ENCODE data around the gene PRPF18. TPM values are rescaled to one million over a fixed set of nuclear protein-coding genes. Genes with fewer than 3 reads are reported as not detected.

PRPF18 gene
- total and polyA plus RNA-seq, 2 of the 4 experiments (the other 2 are of a cell fraction) = 10.0 to 16.9 TPM

- in situ Hi-C loops (cut with MboI; ENCODE audit: low sequenced_read_pairs) = loop anchor here (10.0 kb wide), 1 partner anchor 160 kb away; no protein-coding TSS in a partner anchor
- peaks cover 15% of the 10 kb centered on the region for H3K9me1 ChIP-seq (ENCODE audit: insufficient read depth, low read length)
- 0 out of 2 replicates have a peak overlapping the region, but pooled peaks have one; percentile 13 for H3K18ac ChIP-seq (ENCODE audit: low read depth, low read length)
- no peak overlapping the region for H3K4me3 ChIP-seq (ENCODE audit: insufficient read depth, low read depth, low read length)
- peaks cover 3 to 14% of the 10 kb centered on the region in 2 experiments; a peak in 2 of 4 replicates for H3K79me1 ChIP-seq (ENCODE audit: low read depth in 1 of 2, low read length in 2 of 2)
- H4K20me1 ChIP-seq (ENCODE audit: insufficient read depth, low read length) = no peaks in the 10 kb centered on the region
- ATAC-seq (ENCODE audit: low read depth) = peak; percentile 77
- peak overlapping the region; percentile 26 for H3K4ac ChIP-seq (ENCODE audit: low read depth, low read length)
- DNase-seq = peak; percentile 78
- peak overlapping the region; percentile 46; the same call in 1 of the 2 replicates for H2BK120ac ChIP-seq (ENCODE audit: low read depth, low read length)
- no peak overlapping the region for H3K9ac ChIP-seq (ENCODE audit: low read depth, low read length)
- no TSS peak for BruUV-seq (replicated peaks)
- CTCF ChIA-PET = interaction anchor here (1.4 to 1.5 kb wide), 2 partner anchors 10 to 45 kb away, joined by 3 to 4 read pairs; no protein-coding TSS in a partner anchor
- peak overlapping the region; percentile 70 for H2AFZ ChIP-seq (replicated peaks; ENCODE audit: low read length, poor library complexity)
- WGBS, 2 experiments (ENCODE audit: extremely low coverage in 2 of 2, insufficient read length in 1 of 2) = 44% methylated on average over 4 of the region's 8 CpGs; no CpG with 5 or more reads in 1 of the 2 experiments
- POLR2A ChIA-PET (ENCODE audit: unreplicated experiment) = no interaction called here
- peak overlapping the region in 1 of 2 experiments; percentile 48; a peak in 1 of 4 replicates for H4K8ac ChIP-seq (ENCODE audit: low read depth in 2 of 2, low read length in 2 of 2)
- H4K5ac ChIP-seq (ENCODE audit: low read depth, low read length) = no peak overlapping the region
- H3K36me3 ChIP-seq (ENCODE audit: control insufficient read depth, insufficient read depth, low read length) = peaks cover 20% of the 10 kb centered on the region
- TF ChIP-seq RAD21 (IDR thresholded peaks at IDR 0.05; ENCODE audit: low read length) (no peak), CHD1 (IDR thresholded peaks at IDR 0.05; ENCODE audit: low read depth, low read length) (no peak), FOS (IDR thresholded peaks at IDR 0.05; ENCODE audit: low read depth, low read length) (no peak), CTCF (conservative IDR thresholded peaks at IDR 0.05; ENCODE audit: low read depth, low read length) (no peak), CEBPB (IDR thresholded peaks at IDR 0.05; ENCODE audit: low read depth, low read length) (0 out of 2 replicates have a peak, but pooled peaks have one; percentile 7), RCOR1 (IDR thresholded peaks at IDR 0.05; ENCODE audit: insufficient replicate concordance, low read length) (no peak), MAFK (IDR thresholded peaks at IDR 0.05; ENCODE audit: low read depth, low read length) (no peak), BHLHE40 (IDR thresholded peaks at IDR 0.05; ENCODE audit: low read depth, low read length) (peak; percentile 55; the same call in 1 of the 2 replicates)
- no peak overlapping the region for H3K56ac ChIP-seq (ENCODE audit: extremely low read depth, insufficient read depth, low read length)
- no peaks in the 10 kb centered on the region for H3K9me3 ChIP-seq (ENCODE audit: control insufficient read depth, insufficient read depth, low read length)
- no peak overlapping the region for H2BK20ac ChIP-seq (ENCODE audit: low read depth, low read length)
- H2AK9ac ChIP-seq (replicated peaks; ENCODE audit: low read depth, low read length, poor library complexity) = peak overlapping the region; percentile 26
- H3K23ac ChIP-seq (ENCODE audit: low read depth, low read length) = no peak overlapping the region; the same call in 1 of the 2 replicates
- peaks cover 8% of the 10 kb centered on the region; the same call in 1 of the 2 replicates for H3K4me1 ChIP-seq (ENCODE audit: control insufficient read depth, insufficient read depth, low read length)
- H2BK5ac ChIP-seq (ENCODE audit: low read depth, low read length, poor library complexity, severe bottlenecking) = peak overlapping the region; percentile 7
- H3K4me2 ChIP-seq (ENCODE audit: low read depth, low read length) = no peak overlapping the region; the same call in 1 of the 2 replicates
- peak overlapping the region; percentile 25; the same call in 1 of the 2 replicates for H3K27ac ChIP-seq (ENCODE audit: insufficient read depth, low read length)
- no peak overlapping the region for H2BK15ac ChIP-seq (ENCODE audit: low read depth, low read length)
- no peaks in the 10 kb centered on the region for H3K27me3 ChIP-seq (ENCODE audit: control insufficient read depth, insufficient read depth, low read length)
- peak overlapping the region; percentile 39; the same call in 1 of the 2 replicates for H4K91ac ChIP-seq (ENCODE audit: insufficient read depth, low read depth, low read length)
- dilution Hi-C loops (cut with HindIII; ENCODE audit: low sequenced_read_pairs, unreplicated experiment) = no loop called here
- H3K14ac ChIP-seq (replicated peaks; ENCODE audit: low read depth, low read length) = 0 out of 2 replicates have a peak overlapping the region, but pooled peaks have one; percentile 55
- intact Hi-C loops (cut with micrococcal nuclease) = loop anchor here (10.0 kb wide), 1 partner anchor 860 kb away; no protein-coding TSS in a partner anchor
- peak overlapping the region; percentile 10; the same call in 1 of the 2 replicates for H2AK5ac ChIP-seq (ENCODE audit: low read depth, low read length)
These were observed 28.0 kb downstream of the PRPF18 start for GRCh38 chr10:13614530-13615332.

Data from IMR-90 (cell line).